Measurements from ENCODE around the gene IFT22. TPM values are rescaled to one million over a fixed set of nuclear protein-coding genes. Genes with fewer than 3 reads are reported as not detected.
"Not testable (repeated sequence)": the region's sequence is repeated elsewhere in the genome, so short reads cannot be mapped to it uniquely, and the experiment has no call there.

Gene IFT22
- total RNA-seq, 1 donor: 25.5 TPM

DNA sequence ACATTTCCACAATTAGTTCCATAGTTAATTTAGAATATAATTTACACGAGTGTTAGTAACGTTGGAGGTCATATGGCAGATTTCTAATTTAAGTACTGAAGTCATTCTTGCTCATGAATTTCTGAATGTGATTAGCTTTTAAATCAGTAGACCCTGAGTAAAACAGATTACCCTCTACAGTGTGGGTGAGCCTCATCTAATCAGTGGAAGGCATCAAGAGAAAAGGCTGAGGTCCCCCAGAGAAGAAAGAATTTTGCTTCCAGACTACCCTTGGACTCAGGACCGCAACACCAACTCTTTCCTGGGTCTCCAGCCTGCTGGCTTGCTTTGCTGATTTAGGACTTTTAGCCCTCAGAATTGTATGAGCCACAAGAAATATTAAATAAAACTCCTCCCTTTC lies 33.2 kb downstream of the IFT22 start:
- TF ChIP-seq, protein P1, sequence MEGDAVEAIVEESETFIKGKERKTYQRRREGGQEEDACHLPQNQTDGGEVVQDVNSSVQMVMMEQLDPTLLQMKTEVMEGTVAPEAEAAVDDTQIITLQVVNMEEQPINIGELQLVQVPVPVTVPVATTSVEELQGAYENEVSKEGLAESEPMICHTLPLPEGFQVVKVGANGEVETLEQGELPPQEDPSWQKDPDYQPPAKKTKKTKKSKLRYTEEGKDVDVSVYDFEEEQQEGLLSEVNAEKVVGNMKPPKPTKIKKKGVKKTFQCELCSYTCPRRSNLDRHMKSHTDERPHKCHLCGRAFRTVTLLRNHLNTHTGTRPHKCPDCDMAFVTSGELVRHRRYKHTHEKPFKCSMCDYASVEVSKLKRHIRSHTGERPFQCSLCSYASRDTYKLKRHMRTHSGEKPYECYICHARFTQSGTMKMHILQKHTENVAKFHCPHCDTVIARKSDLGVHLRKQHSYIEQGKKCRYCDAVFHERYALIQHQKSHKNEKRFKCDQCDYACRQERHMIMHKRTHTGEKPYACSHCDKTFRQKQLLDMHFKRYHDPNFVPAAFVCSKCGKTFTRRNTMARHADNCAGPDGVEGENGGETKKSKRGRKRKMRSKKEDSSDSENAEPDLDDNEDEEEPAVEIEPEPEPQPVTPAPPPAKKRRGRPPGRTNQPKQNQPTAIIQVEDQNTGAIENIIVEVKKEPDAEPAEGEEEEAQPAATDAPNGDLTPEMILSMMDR (IDR thresholded peaks at IDR 0.05; ENCODE audit: insufficient read depth, low read depth, low read length): no peak
- no peak overlapping the region for H3K4me3 ChIP-seq (ENCODE audit: low read depth, low read length)
- no peak for DNase-seq (ENCODE audit: low read depth)

DNA sequence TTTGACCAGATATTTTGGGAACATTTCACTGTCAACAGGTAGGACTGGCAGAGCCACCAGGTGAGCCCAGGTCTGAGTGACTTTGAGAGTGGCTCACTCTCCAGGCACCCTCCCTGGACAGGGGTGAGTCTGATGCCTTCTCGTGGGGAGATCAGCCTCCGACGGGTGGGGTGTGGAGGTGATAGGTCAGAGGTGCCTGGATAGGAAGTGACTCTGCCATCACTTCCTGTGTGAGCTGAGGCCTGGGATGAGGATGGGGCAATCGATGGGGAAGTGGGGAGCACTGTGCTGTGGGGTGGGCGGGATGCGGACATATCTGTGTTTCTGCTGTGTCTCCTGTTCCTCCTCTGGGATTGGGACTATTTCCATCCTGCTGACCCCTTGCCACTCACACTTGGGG lies 34.6 kb downstream of the IFT22 start:
- H3K4me3 ChIP-seq (ENCODE audit: low read depth, low read length): no peak overlapping the region
- no peak for DNase-seq (ENCODE audit: low read depth)
- TF ChIP-seq, protein P1 (IDR thresholded peaks at IDR 0.05; ENCODE audit: insufficient read depth, low read depth, low read length): no peak

DNA sequence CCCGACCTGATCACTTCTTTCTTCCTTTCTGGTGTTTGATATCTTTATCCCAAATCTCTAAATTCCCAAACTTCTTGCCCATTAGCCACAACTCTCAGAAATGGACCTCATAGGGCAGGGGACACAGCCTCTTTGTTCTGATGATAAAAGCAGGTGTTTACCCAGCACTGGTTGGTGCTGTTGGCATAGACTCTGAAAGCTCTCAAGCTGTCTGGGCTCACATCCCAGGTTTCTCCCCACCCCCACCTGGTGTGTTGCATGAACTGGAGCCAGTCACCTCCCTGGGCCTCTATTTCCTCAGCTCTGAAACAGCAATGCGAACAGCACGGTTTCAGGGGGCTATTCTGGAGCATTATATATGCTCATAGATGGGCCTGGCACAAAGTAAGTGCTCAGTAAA lies 35.7 kb downstream of the IFT22 start:
- H3K4me3 ChIP-seq (ENCODE audit: low read depth, low read length); DNase-seq (ENCODE audit: low read depth): not testable (repeated sequence)

DNA sequence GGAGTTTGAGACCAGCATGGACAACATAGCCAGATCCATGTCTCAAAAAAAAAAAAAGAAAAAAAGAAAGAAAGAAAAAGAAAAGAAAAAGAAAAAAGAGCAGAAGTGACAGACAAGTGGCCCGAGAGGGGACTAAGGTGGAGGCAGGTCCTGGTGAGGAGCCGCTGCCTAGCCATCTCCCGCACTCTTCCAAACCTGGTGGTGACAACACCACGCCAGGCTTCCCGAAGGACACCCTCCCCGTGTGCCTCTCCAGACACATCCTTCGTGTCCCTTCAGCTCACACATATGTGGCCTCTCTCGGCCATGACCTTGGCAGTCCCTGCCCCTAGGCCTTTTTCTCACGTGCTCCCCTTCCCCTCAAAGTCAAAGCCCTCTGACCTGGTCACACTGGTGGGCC lies 36.4 kb downstream of the IFT22 start:
- no peak overlapping the region for H3K4me3 ChIP-seq (ENCODE audit: low read depth, low read length)
- TF ChIP-seq, protein P1 (IDR thresholded peaks at IDR 0.05; ENCODE audit: insufficient read depth, low read depth, low read length): no peak
- DNase-seq (ENCODE audit: low read depth): no peak

DNA sequence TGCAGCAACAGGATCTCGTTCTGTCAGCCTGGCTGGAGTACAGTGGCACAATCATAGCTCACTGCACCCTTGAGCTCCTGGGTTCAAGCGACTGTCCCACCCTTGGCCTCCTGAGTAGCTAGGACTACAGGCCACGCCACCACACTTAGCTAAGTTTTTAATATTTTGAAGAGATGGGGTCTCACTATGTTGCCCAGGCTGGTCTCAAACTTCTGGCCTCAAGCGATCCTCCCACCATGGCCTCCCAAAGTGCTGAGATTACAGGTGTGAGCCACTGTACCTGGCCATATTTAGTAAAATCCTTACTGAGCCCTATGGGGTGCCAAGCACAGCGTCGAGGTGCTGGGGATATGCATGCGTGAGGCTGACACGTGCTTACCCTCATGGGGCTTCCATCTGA lies 40.7 kb downstream of the IFT22 start:
- not testable (repeated sequence) for H3K4me3 ChIP-seq (ENCODE audit: low read depth, low read length); DNase-seq (ENCODE audit: low read depth)

DNA sequence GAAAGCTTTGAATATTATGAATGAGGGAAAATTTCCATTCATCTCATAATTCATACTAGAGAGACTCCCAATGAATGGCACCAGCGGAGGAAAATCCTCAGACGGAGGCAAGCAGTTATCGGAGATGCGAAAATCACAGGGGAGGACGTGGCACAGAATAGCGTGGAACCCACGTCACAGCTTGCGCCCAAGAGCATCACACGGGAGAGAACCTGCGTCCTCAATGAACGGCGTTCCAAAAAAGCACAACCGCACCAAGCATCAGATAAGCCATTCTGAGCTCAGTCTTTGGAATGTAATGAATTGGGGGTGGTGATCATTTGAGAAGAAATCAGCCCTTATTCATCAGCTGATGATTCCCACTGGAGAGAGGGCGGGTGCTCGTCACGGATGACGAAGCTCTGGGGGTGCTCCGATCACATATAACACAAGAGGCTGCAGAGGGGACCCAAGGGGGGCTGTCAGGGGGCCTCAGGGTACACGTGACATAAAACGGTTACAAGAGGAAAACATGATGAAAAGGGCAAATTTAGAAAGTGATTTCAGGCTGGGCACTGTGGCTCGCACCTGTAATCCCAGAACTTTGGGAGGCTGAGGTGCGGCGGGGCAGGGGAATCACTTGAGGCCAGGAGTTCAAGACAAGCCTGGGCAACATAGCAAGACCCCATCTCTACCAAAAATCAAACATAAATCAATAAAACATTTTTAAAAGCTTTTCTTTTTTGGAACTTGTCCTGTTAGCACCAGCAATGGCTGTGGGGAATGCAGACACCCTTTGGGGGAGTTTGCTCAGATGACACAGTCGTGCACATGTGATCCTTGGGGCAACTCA lies 42.9 kb downstream of the IFT22 start:
- no peak for DNase-seq (ENCODE audit: low read depth)
- H3K4me3 ChIP-seq (ENCODE audit: low read depth, low read length): no peak overlapping the region
- TF ChIP-seq, protein P1 (IDR thresholded peaks at IDR 0.05; ENCODE audit: insufficient read depth, low read depth, low read length): no peak

DNA sequence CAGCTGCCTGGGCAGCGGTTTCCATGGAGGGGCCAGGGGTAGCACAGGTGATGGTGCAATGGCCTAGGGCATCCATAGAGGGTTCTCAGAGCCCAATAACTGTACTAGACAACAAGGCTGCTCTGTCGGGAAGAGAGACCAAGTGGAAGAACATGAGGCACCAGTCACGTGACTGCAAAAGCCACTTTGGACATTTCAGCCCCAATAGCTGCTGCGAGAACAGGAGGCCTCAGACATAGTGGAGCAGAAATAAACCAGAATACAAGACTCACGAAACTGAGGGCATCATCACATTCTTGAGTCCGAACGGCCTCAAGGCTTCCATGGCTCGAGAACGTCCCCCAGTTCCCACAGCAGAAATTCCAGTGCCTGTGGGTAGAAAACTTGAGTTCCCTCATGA lies 44.5 kb downstream of the IFT22 start:
- no peak overlapping the region for H3K4me3 ChIP-seq (ENCODE audit: low read depth, low read length)
- TF ChIP-seq, protein P1 (IDR thresholded peaks at IDR 0.05; ENCODE audit: insufficient read depth, low read depth, low read length): no peak
- DNase-seq (ENCODE audit: low read depth): no peak

DNA sequence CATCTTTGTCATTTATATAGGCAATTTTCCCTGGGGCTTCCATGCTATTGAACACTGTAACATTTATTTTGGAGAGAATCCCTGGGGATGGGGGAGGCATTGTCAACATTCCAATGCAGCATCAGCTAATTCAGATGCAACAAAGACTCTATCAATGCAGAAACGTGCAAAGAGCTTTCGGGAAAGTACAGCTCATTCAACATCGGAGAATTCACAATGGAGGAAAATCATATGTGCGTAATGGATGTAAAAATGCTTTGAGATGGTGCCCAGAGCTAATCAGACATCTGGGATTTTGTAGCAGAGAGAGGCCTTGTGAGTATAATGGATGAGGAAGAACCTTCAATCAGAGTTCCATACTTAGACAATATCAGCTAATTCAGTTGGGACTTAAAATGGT lies 48.4 kb downstream of the IFT22 start:
- TF ChIP-seq, protein P1 (IDR thresholded peaks at IDR 0.05; ENCODE audit: insufficient read depth, low read depth, low read length): no peak
- H3K4me3 ChIP-seq (ENCODE audit: low read depth, low read length): no peak overlapping the region
- no peak for DNase-seq (ENCODE audit: low read depth)
